Omental fat pad (tissue), 4 donors: ENCODE data around the gene PALMD. TPM values are rescaled to one million over a fixed set of nuclear protein-coding genes. Genes with fewer than 3 reads are reported as not detected.

ENCODE experiments used
- ATAC-seq: fragments of 150-250 bp; one replicate; pipeline ENCODE4 v1.9.1; 2016; ENCODE audit warnings: mild to moderate bottlenecking, moderate library complexity; ENCODE audit not compliant: low FRiP score
- DNase-seq: peaks from one replicate; pipeline ENCODE4 v3.0.0-alpha.2; 2019; ENCODE audit warnings: low spot score
- CTCF ChIP-seq, 3 donors: fragments of 450-650 bp; IDR thresholded peaks; one replicate each; pipeline ENCODE4 v1.5.1; 2016 to 2017; ENCODE audit warnings: antibody characterized with exemption in 3 of 3, mild to moderate bottlenecking in 3 of 3, moderate library complexity in 2 of 3
- total RNA-seq, 4 donors: library from RNA; depleted of rRNA; stranded (reverse); fragments of >200 nt; gene quantifications; one replicate each; pipeline ENCODE4 v1.1.0, GENCODE V29; 2016

Gene PALMD
- total RNA-seq, 4 donors from 2014 or later: 86.2 to 235 (median 136) TPM

GRCh38 chr1:99634971-99635624 is 10.8 kb upstream of the PALMD start:
- ATAC-seq: no peak
- TF ChIP-seq CTCF (IDR thresholded peaks at IDR 0.05): no peak
- DNase-seq: no peak

DNA sequence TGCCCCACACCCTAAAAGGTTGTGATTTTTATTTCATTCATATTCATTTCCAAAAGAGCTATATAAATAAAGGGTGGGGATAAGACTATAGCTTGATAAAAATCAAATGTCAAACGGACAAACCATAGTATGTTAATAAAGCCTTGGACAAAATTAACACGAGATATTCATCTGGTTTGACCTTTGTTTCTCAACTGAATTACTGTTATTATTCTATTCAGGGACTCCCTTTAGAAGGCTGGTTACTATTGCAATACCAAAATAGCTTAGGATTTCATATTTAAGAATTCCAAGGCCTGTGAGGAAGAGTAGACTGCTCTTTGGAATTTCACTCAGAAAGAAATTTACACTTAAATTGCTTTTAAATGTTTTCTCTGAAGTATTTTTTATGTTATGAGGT is 10.2 kb upstream of the PALMD start:
- ATAC-seq: no peak
- no peak for DNase-seq
- no peak for TF ChIP-seq CTCF (IDR thresholded peaks at IDR 0.05)

DNA sequence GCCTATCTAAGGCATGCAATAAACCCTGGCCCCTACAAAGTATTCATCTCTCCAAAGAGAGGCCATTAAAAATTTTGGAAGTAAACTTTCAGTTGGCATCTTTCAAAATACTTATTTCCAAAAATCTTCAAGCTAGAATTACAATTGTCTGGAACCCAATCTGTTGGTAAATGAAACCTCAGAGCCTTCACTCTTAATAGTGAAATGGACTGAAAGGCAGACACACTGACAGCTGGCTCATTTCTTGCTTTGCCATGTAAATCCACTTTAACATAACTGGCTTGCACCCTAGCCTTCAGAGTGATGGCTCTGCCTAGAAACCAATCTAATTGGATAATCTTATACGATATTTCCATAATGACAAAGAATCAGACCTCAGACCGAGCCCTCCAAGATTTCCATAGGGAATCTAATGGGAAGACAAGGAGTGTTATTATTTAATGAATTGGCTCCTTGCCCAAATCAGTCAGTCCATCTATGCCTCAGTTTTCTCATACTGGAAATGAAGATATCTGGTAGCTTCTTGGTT is 9.2 kb upstream of the PALMD start:
- DNase-seq (no peak), ATAC-seq (no peak)
- TF ChIP-seq CTCF (IDR thresholded peaks at IDR 0.05): no peak

- ATAC-seq: no peak
- no peak for TF ChIP-seq CTCF (IDR thresholded peaks at IDR 0.05)
- no peak for DNase-seq
Observed at GRCh38 chr1:99638853-99639252, 7.1 kb upstream of the PALMD start.

DNA sequence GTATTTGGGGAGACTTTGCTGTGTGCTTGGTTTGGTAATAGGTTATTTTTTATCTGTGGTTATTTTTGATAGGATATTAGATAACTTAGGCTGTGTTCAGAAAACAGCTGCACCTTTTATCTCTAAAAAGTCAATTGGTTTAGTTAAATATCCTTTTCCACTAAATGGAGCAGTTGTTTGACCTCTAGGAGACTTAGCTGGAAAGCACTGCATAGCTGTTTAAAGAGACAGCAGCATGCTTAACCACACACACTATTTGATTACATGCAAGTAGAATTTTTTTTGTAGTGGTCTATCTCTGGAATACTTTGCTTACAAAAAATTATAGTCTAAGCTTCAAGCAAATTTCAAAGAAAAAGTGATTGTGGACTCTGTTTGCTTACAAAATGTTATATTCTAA is 6.5 kb upstream of the PALMD start:
- no peak for ATAC-seq
- no peak for DNase-seq
- no peak for TF ChIP-seq CTCF (IDR thresholded peaks at IDR 0.05)

DNA sequence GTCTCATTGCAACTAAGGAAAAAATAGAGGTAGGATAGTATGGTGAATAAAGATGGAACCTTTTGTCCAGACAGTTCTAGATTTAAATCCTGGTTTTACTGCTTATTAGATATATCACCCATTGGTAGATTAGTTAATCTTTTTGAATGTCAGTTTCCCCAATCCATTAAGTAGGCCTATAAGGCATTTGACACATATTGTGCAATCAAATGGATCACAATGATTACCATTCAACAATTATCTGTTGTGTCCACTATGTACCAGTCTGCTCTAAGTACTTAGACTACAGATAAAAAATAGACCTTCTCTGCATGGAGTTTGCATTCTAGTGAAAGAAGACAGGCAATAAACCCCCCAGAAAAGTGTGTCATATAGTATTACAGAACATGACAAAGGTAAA is 6.0 kb upstream of the PALMD start:
- no peak for TF ChIP-seq CTCF (IDR thresholded peaks at IDR 0.05)
- DNase-seq (no peak), ATAC-seq (no peak)

GRCh38 chr1:99640672-99641071 is 5.2 kb upstream of the PALMD start:
- ATAC-seq (no peak), DNase-seq (no peak)
- TF ChIP-seq CTCF (IDR thresholded peaks at IDR 0.05): no peak
